CD4-positive, alpha-beta T cell (primary cell): ENCODE data around the gene ABCC4. TPM values are rescaled to one million over a fixed set of nuclear protein-coding genes. Genes with fewer than 3 reads are reported as not detected.

ENCODE experiments used
- ATAC-seq: fragments of 200-7000 bp; cut with Tn5 transposase; one replicate; pipeline ENCODE4 v1.10.0; 2022; ENCODE audit warnings: mild to moderate bottlenecking; ENCODE audit not compliant: poor library complexity
- CTCF ChIA-PET: fragments of 350-600 bp; sonication (Branson Sonifier 250); formaldehyde crosslinking; loops from one replicate; lab custom pipeline; 2021; ENCODE audit warnings: antibody characterized with exemption, inconsistent platforms; lab: Charles Lee
- POLR2A ChIA-PET: fragments of 350-600 bp; sonication (Branson Sonifier 250); formaldehyde crosslinking; loops from one replicate; lab custom pipeline; 2021; ENCODE audit warnings: antibody characterized with exemption, inconsistent platforms; lab: Charles Lee
- DNase-seq, 14 experiments: peaks; one replicate each; pipeline ENCODE4 v3.0.0-alpha.2; 2013 to 2020; ENCODE audit warnings: mixed read lengths in 2 of 14
- H3K27ac ChIP-seq, 2 donors: one replicate each; pipeline versions ENCODE4 v1.5.1 to v1.7.0; 2013; ENCODE audit warnings: low read length in 2 of 2, low read depth in 1 of 2, mild to moderate bottlenecking in 1 of 2
- H3K27me3 ChIP-seq, 2 experiments: 1 replicate in 1 of 2; 2 replicates in 1 of 2; pipeline versions ENCODE4 v1.6.1 to v1.7.0; 2013; ENCODE audit warnings: low read length in 2 of 2, control low read depth in 1 of 2, mild to moderate bottlenecking in 1 of 2, moderate library complexity in 1 of 2; ENCODE audit not compliant: insufficient read depth in 2 of 2, control insufficient read depth in 1 of 2
- H3K36me3 ChIP-seq: one replicate; pipeline ENCODE4 v1.6.1; 2013; ENCODE audit warnings: low read length, control low read depth; ENCODE audit not compliant: insufficient read depth
- H3K4me1 ChIP-seq: one replicate; pipeline ENCODE4 v1.6.1; 2013; ENCODE audit warnings: low read length, control low read depth; ENCODE audit not compliant: insufficient read depth
- H3K4me3 ChIP-seq: one replicate; pipeline ENCODE4 v1.5.1; 2013; ENCODE audit warnings: mild to moderate bottlenecking, low read length, moderate library complexity
- H3K9me3 ChIP-seq, 2 experiments: 1 replicate in 1 of 2; 2 replicates in 1 of 2; pipeline versions ENCODE4 v1.6.1 to v1.7.0; 2013; ENCODE audit warnings: low read length in 2 of 2, mild to moderate bottlenecking in 2 of 2, control low read depth in 1 of 2, moderate library complexity in 1 of 2; ENCODE audit not compliant: control insufficient read depth in 1 of 2, insufficient read depth in 1 of 2
- H3K27ac Mint-ChIP-seq: one replicate; pipeline ENCODE4 v1.8.0; 2020; ENCODE audit warnings: mixed read lengths
- H3K27me3 Mint-ChIP-seq: one replicate; pipeline ENCODE4 v1.8.0; 2021; ENCODE audit warnings: mixed read lengths
- H3K36me3 Mint-ChIP-seq: one replicate; pipeline ENCODE4 v1.8.0; 2021; ENCODE audit warnings: low read depth, mixed read lengths
- H3K4me1 Mint-ChIP-seq: one replicate; pipeline ENCODE4 v1.8.0; 2021; ENCODE audit warnings: low read depth, mixed read lengths
- H3K4me3 Mint-ChIP-seq: one replicate; pipeline ENCODE4 v1.8.0; 2020; ENCODE audit warnings: mild to moderate bottlenecking, mixed read lengths
- H3K9me3 Mint-ChIP-seq: one replicate; pipeline ENCODE4 v1.8.0; 2020; ENCODE audit warnings: mixed read lengths
- intact Hi-C, 2 experiments: fragments of 100-400 bp; cut with DNase I in 1 of 2; cut with micrococcal nuclease in 1 of 2; formaldehyde crosslinking; loops; one replicate each; pipeline versions ENCODE4 v1.15.1 to v1.9.0; 2023 to 2025; cut with DNase I, micrococcal nuclease
- total RNA-seq, 174 experiments: library from RNA in 2 of 174; stranded (reverse) in 2 of 174; gene quantifications; one replicate each; pipeline ENCODE4 v1.2.3 and lab custom pipeline; 2021 to 2026
- TF ChIP-seq, protein P1 (sequence below): fragments of 200-600 bp; IDR thresholded peaks from one replicate; pipeline ENCODE4 v1.8.0; 2022; ENCODE audit warnings: antibody characterized with exemption, mild to moderate bottlenecking

The ABCC4 gene
- total RNA-seq, 2 experiments from 2014 or later = 4.0 to 4.4 TPM

DNA sequence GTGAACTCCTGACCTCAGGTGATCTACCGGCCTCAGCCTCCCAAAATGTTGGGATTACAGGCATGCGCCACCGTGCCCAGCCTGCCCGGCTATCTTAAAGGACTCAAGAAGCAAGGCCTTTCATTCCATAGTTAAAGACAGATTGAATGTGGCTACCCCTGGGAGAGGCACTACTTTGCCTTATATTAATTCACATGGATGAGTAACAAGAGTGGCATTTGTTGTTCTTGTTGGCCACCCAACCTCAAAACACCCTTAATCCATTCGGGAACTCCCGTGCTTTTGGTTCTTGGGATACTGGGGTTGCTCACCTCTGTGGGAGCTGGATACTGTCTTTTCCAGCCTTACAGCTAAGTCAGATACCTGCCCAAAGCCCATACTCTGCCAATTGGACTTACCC is 34.4 kb upstream of the ABCC4 start:
- ChIA-PET POLR2A (no interaction called here), CTCF (no interaction called here)
- TF ChIP-seq, protein P1, sequence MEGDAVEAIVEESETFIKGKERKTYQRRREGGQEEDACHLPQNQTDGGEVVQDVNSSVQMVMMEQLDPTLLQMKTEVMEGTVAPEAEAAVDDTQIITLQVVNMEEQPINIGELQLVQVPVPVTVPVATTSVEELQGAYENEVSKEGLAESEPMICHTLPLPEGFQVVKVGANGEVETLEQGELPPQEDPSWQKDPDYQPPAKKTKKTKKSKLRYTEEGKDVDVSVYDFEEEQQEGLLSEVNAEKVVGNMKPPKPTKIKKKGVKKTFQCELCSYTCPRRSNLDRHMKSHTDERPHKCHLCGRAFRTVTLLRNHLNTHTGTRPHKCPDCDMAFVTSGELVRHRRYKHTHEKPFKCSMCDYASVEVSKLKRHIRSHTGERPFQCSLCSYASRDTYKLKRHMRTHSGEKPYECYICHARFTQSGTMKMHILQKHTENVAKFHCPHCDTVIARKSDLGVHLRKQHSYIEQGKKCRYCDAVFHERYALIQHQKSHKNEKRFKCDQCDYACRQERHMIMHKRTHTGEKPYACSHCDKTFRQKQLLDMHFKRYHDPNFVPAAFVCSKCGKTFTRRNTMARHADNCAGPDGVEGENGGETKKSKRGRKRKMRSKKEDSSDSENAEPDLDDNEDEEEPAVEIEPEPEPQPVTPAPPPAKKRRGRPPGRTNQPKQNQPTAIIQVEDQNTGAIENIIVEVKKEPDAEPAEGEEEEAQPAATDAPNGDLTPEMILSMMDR = no peak
- Histone ChIP-seq H3K36me3 (no peaks in the 10 kb centered on the region), H3K4me3 (no peak overlapping the region), H3K27me3 (no peaks in the 10 kb centered on the region), H3K27ac (no peak overlapping the region), H3K9me3 (no peaks in the 10 kb centered on the region), H3K4me1 (no peaks in the 10 kb centered on the region)
- Mint-ChIP-seq H3K27ac (no peak overlapping the region), H3K4me1 (no peaks in the 10 kb centered on the region), H3K9me3 (no peaks in the 10 kb centered on the region), H3K27me3 (no peaks in the 10 kb centered on the region), H3K36me3 (no peaks in the 10 kb centered on the region), H3K4me3 (no peak overlapping the region)
- ATAC-seq (no peak), DNase-seq (no peak)
- intact Hi-C loops = no loop called here

DNA sequence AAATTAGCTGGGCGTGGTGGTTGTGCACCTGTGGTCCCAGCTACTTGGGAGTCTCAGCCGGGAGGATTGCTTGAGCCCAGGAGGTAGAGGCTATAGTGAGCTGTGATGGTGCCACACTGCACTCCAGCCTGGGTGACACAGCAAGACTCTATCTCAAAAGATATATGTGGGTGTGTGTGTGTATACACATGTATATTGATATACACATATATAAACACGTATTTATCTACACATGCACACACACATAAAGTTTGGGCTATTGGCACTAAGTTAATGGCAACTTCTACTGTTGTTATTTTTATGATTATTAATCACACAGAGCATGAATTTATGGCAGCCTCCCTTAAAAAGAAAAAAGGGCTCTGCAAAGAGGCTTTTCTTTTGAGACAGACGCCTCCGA is 27.1 kb upstream of the ABCC4 start:
- ChIA-PET POLR2A (no interaction called here), CTCF (no interaction called here)
- Histone ChIP-seq H3K4me1 (no peaks in the 10 kb centered on the region), H3K27me3 (no peaks in the 10 kb centered on the region), H3K4me3 (no peak overlapping the region), H3K27ac (no peak overlapping the region), H3K9me3 (no peaks in the 10 kb centered on the region), H3K36me3 (no peaks in the 10 kb centered on the region)
- Mint-ChIP-seq H3K36me3 (no peaks in the 10 kb centered on the region), H3K27me3 (no peaks in the 10 kb centered on the region), H3K4me3 (no peak overlapping the region), H3K27ac (no peak overlapping the region), H3K4me1 (no peaks in the 10 kb centered on the region), H3K9me3 (no peaks in the 10 kb centered on the region)
- intact Hi-C loops = no loop called here
- TF ChIP-seq, protein P1 = no peak
- DNase-seq (no peak), ATAC-seq (no peak)

DNA sequence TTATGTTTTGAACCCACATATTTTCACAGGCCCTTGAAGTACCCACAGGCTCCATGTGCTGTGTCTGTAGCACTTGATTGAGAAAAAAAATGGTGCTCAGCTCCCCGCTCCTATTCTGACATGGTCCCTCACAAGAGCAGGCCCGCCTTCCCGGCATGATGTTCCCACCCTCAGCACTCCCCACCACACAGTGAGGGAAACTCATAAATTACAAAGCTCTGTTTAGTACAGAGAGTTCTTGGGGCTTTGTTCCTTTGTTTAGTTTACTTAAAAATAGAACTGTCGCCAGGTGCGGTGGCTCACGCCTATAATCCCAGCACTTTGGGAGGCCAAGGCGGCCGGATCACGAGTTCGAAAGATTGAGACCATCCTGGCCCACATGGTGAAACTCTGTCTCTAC is 25.9 kb upstream of the ABCC4 start:
- H3K4me3 ChIP-seq = no peak overlapping the region
- no peaks in the 10 kb centered on the region for H3K36me3 ChIP-seq
- H3K9me3 ChIP-seq = no peaks in the 10 kb centered on the region
- Mint-ChIP-seq H3K9me3 (no peaks in the 10 kb centered on the region), H3K27ac (no peak overlapping the region), H3K4me3 (no peak overlapping the region), H3K27me3 (no peaks in the 10 kb centered on the region), H3K36me3 (no peaks in the 10 kb centered on the region), H3K4me1 (no peaks in the 10 kb centered on the region)
- no peak for ATAC-seq
- ChIA-PET POLR2A (no interaction called here), CTCF (no interaction called here)
- intact Hi-C loops = no loop called here
- H3K27ac ChIP-seq = no peak overlapping the region
- no peaks in the 10 kb centered on the region for H3K4me1 ChIP-seq
- no peaks in the 10 kb centered on the region for H3K27me3 ChIP-seq
- no peak for DNase-seq
- TF ChIP-seq, protein P1 = no peak
